Natural killer cell treated with Interleukin-12 subunit alpha and Interleukin-12 subunit beta and Interleukin-15 and Interleukin-18, amount 100 ng/mL, for 72 hours (primary cell): ENCODE data around the gene ZCRB1. TPM values are rescaled to one million over a fixed set of nuclear protein-coding genes. Genes with fewer than 3 reads are reported as not detected.

Experiments
- ATAC-seq, 2 donors: fragments of 150-1000 bp; cut with Tn5 transposase in 1 of 2; sonication (Bioruptor Pico), chemical (Tn5 transposase) in 1 of 2; 2 replicates each; pipeline ENCODE4 v1.10.0; 2021
- DNase-seq: peaks from one replicate; pipeline ENCODE4 v3.0.0; 2022; ENCODE audit warnings: low spot score
- H3K27ac Mint-ChIP-seq, 2 donors: 1 replicate in 1 of 2; 2 replicates in 1 of 2; pipeline ENCODE4 v1.8.0; 2022; ENCODE audit warnings: mixed read lengths in 2 of 2, mild to moderate bottlenecking in 1 of 2, moderate library complexity in 1 of 2
- H3K27me3 Mint-ChIP-seq, 2 donors: 1 replicate in 1 of 2; 2 replicates in 1 of 2; pipeline ENCODE4 v1.8.0; 2022; ENCODE audit warnings: mixed read lengths in 2 of 2
- H3K36me3 Mint-ChIP-seq: one replicate; pipeline ENCODE4 v1.8.0; 2022; ENCODE audit warnings: mixed read lengths
- H3K4me1 Mint-ChIP-seq, 2 donors: 1 replicate in 1 of 2; 2 replicates in 1 of 2; pipeline ENCODE4 v1.8.0; 2022; ENCODE audit warnings: low read depth in 2 of 2, mixed read lengths in 2 of 2, mild to moderate bottlenecking in 1 of 2
- H3K4me3 Mint-ChIP-seq: one replicate; pipeline ENCODE4 v1.8.0; 2022; ENCODE audit warnings: mixed read lengths
- H3K9me3 Mint-ChIP-seq: 2 replicates; pipeline ENCODE4 v1.8.0; 2022; ENCODE audit warnings: mixed read lengths
- total RNA-seq, 2 donors: library from RNA; stranded (reverse); gene quantifications; one replicate each; pipeline ENCODE4 v1.2.3, GENCODE V29; 2022

ZCRB1 gene
- total RNA-seq, 2 donors from 2014 or later = 50.6 to 60.8 TPM

- no peak for DNase-seq
- Mint-ChIP-seq H3K4me1 (peaks cover 0 to 5% of the 10 kb centered on the region in 2 donors), H3K36me3 (peaks cover 4% of the 10 kb centered on the region), H3K27ac (no peak overlapping the region), H3K27me3 (no peaks in the 10 kb centered on the region), H3K9me3 (no peaks in the 10 kb centered on the region), H3K4me3 (no peak overlapping the region)
- ATAC-seq = no peak
Observed at GRCh38 chr12:42309996-42310395, 15.9 kb downstream of the ZCRB1 start.

- Mint-ChIP-seq H3K4me1 (peaks cover 0 to 3% of the 10 kb centered on the region in 2 donors), H3K4me3 (no peak overlapping the region), H3K9me3 (no peaks in the 10 kb centered on the region), H3K27ac (no peak overlapping the region), H3K36me3 (no peaks in the 10 kb centered on the region), H3K27me3 (no peaks in the 10 kb centered on the region)
- DNase-seq = no peak
- ATAC-seq = no peak
Observed at GRCh38 chr12:42308390-42308789, 17.5 kb downstream of the ZCRB1 start.

DNA sequence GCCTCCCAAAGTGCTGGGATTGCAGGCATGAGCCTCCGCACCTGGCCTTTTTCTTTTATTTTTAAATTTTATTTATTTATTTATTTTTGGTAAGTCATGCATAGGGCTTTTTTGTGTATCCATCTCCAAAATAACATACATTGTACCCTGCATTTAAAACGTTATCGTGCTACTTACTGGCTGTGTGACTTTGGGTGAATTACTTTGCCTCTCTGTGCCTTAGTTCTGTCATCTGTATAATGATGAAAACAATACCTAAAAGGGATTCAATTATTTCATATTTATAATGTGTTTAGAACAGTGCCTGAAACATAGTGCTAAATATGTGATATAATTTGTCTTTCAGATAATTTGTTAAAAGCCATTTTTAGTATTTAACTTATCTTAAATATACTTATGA is 19.6 kb downstream of the ZCRB1 start:
- Mint-ChIP-seq H3K4me1 (peaks cover 0 to 3% of the 10 kb centered on the region in 2 donors), H3K4me3 (no peak overlapping the region), H3K36me3 (no peaks in the 10 kb centered on the region), H3K9me3 (no peaks in the 10 kb centered on the region), H3K27me3 (no peaks in the 10 kb centered on the region), H3K27ac (no peak overlapping the region)
- no peak for DNase-seq
- no peak for ATAC-seq

DNA sequence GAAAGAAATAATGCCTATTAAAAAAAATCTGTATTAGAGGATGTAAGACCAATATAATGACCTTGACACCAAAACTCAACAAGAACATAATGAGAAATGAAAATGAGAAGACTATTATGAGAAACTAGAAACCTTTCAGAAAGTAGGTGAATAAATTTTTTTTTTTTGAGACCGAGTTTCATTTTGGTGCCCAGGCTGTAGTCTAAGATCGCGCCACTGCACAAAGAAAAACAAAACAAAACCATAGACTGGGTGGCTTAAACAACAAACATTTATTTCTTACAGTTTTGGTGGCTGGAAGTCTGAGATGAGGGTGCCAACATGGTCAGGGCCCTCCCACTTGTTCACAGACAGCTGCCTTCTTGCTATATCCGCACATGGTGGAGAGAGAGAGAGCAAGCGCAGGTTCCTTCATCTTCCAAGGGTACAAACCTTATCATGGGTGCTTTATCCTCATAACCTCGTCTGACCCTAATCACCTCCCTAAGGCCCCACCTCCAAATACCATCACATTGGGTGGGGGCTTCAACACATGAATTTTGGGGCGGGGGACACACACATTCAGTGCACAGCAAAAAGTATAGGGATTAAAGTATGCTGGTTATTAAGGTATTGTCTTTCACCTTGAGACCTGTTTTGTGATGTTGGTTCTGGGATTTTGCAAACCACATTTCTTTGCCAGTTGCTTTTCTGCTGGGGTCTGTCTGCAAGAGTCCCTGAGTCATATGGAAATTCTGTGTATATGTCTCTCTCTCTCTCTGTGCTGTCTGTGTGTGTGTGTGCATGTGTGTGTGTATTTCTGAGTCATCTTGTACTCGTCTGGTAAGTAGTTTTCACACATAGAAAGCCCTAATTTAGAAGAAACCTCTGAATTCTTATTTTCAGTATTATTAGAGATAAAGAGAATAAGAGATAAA is 26.2 kb downstream of the ZCRB1 start:
- DNase-seq = no peak
- peaks cover 3 to 15% of the 10 kb centered on the region in 2 donors for H3K4me1 Mint-ChIP-seq
- no peaks in the 10 kb centered on the region for H3K36me3 Mint-ChIP-seq
- peak; percentile 73 to 94 for ATAC-seq
- no peaks in the 10 kb centered on the region for H3K9me3 Mint-ChIP-seq
- peak overlapping the region in 1 of 2 donors; percentile 62 for H3K27ac Mint-ChIP-seq
- peak overlapping the region; percentile 47 for H3K4me3 Mint-ChIP-seq
- peaks cover 0 to 2% of the 10 kb centered on the region in 2 donors for H3K27me3 Mint-ChIP-seq

DNA sequence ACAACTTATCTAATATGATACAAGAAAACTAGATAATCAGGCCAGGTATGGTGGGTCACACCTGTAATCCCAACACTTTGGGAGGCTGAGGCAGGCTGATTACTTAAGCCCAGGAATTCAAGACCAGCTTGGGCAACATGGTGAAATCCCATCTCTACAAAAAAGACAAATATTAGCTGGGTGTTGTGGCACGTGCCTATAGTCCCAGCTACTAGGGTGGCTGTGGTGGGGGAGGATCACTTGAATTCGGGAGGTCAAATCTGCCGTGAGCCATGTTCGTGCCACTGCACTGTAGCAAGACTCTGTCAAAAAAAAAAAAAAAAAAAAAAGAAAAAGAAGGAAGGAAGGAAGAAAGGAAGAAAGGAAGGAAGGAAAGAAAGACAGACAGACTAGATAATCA is 27.0 kb downstream of the ZCRB1 start:
- Mint-ChIP-seq H3K36me3 (no peaks in the 10 kb centered on the region), H3K4me3 (peak overlapping the region; percentile 47)
- ATAC-seq = no peak

DNA sequence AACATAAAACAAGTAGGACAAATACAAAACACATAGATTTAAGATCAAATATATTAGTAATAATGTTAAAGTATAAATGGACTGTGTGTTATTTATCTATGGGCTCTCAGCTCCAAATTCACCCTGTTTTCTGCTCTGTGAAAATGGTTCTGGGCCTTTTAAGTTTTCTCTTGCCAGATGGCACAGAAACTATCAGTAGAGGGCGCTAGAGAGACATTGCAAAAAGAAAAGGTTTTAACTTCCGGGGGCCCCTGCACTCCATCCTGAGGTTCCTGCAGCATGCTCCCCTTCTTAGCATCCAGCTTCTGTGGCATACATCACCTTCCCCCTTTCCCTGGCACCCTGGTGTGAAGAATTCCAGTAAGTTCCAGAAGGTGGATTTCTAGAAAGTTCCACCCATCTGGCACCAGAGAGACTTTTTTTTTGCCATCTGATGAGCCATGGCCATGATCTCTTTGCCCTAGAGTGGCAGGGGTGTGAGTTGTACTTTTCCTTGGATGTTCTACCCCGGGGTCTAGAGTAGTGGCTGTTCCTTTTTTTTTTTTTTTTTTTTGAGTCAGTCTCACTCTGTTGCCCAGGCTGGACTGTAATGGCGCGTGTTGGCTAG is 29.3 kb downstream of the ZCRB1 start:
- H3K27me3 Mint-ChIP-seq = peaks cover 0 to 2% of the 10 kb centered on the region in 2 donors
- H3K9me3 Mint-ChIP-seq = no peaks in the 10 kb centered on the region
- DNase-seq (no peak), ATAC-seq (no peak)
- peaks cover 3 to 15% of the 10 kb centered on the region in 2 donors for H3K4me1 Mint-ChIP-seq
- no peak overlapping the region for H3K4me3 Mint-ChIP-seq
- no peaks in the 10 kb centered on the region for H3K36me3 Mint-ChIP-seq
- H3K27ac Mint-ChIP-seq = no peak overlapping the region

More for the DNA sequence above, 27.0 kb downstream of the ZCRB1 start:
- Mint-ChIP-seq H3K27me3 (peaks cover 0 to 2% of the 10 kb centered on the region in 2 donors), H3K4me1 (peaks cover 3 to 15% of the 10 kb centered on the region in 2 donors), H3K9me3 (no peaks in the 10 kb centered on the region), H3K27ac (peak overlapping the region in 1 of 2 donors; percentile 62)
- no peak for DNase-seq

GRCh38 chr12:42291680-42292079 is 34.2 kb downstream of the ZCRB1 start:
- DNase-seq (no peak), ATAC-seq (no peak)
- no peaks in the 10 kb centered on the region for H3K4me1 Mint-ChIP-seq

GRCh38 chr12:42288544-42288943 is 37.4 kb downstream of the ZCRB1 start:
- no peaks in the 10 kb centered on the region for H3K36me3 Mint-ChIP-seq
- no peak for ATAC-seq

More at GRCh38 chr12:42291680-42292079, 34.2 kb downstream of the ZCRB1 start:
- no peaks in the 10 kb centered on the region for H3K36me3 Mint-ChIP-seq
- H3K27me3 Mint-ChIP-seq = peaks cover 10 to 12% of the 10 kb centered on the region in 2 donors
- H3K27ac Mint-ChIP-seq = no peak overlapping the region
- no peak overlapping the region for H3K4me3 Mint-ChIP-seq
- H3K9me3 Mint-ChIP-seq = no peaks in the 10 kb centered on the region

GRCh38 chr12:42286741-42287140 is 39.2 kb downstream of the ZCRB1 start:
- Mint-ChIP-seq H3K27ac (no peak overlapping the region), H3K9me3 (no peaks in the 10 kb centered on the region), H3K36me3 (no peaks in the 10 kb centered on the region), H3K4me1 (peaks cover 3 to 4% of the 10 kb centered on the region in 2 donors), H3K27me3 (peaks cover 10 to 12% of the 10 kb centered on the region in 2 donors), H3K4me3 (no peak overlapping the region)
- ATAC-seq (no peak), DNase-seq (no peak)

More at GRCh38 chr12:42288544-42288943, 37.4 kb downstream of the ZCRB1 start:
- no peaks in the 10 kb centered on the region for H3K9me3 Mint-ChIP-seq
- DNase-seq = no peak
- H3K4me3 Mint-ChIP-seq = no peak overlapping the region
- H3K27ac Mint-ChIP-seq = no peak overlapping the region
- H3K4me1 Mint-ChIP-seq = peaks cover 3 to 4% of the 10 kb centered on the region in 2 donors
- H3K27me3 Mint-ChIP-seq = peaks cover 10 to 12% of the 10 kb centered on the region in 2 donors

DNA sequence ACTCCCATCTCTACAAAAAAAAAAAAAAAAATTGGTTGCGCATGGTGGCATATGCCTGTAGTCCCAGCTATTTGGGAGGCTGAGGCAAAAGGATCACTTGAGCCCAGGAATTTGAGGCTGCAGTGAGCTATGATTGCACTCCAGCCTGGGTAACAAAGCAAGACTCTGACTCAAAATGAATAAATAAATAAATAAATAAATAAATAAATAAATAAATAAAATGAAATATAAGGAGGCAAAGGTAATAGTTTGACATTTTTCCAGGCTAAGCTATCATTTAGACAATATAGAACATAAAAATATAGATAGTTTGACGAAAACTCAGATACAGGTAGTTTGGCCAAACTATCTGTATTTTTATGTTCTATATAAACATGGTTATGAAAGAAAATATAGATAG is 40.5 kb downstream of the ZCRB1 start:
- Mint-ChIP-seq H3K27me3 (peaks cover 10 to 12% of the 10 kb centered on the region in 2 donors), H3K4me3 (no peak overlapping the region), H3K9me3 (no peaks in the 10 kb centered on the region), H3K36me3 (no peaks in the 10 kb centered on the region), H3K27ac (no peak overlapping the region), H3K4me1 (peaks cover 3 to 4% of the 10 kb centered on the region in 2 donors)
- ATAC-seq = no peak
- no peak for DNase-seq

GRCh38 chr12:42284876-42285275 is 41.0 kb downstream of the ZCRB1 start:
- no peaks in the 10 kb centered on the region for H3K36me3 Mint-ChIP-seq
- DNase-seq = no peak
- peaks cover 3 to 4% of the 10 kb centered on the region in 2 donors for H3K4me1 Mint-ChIP-seq
- no peak overlapping the region for H3K27ac Mint-ChIP-seq
- no peaks in the 10 kb centered on the region for H3K9me3 Mint-ChIP-seq
- no peak for ATAC-seq
- H3K27me3 Mint-ChIP-seq = peaks cover 10 to 12% of the 10 kb centered on the region in 2 donors
- H3K4me3 Mint-ChIP-seq = no peak overlapping the region

DNA sequence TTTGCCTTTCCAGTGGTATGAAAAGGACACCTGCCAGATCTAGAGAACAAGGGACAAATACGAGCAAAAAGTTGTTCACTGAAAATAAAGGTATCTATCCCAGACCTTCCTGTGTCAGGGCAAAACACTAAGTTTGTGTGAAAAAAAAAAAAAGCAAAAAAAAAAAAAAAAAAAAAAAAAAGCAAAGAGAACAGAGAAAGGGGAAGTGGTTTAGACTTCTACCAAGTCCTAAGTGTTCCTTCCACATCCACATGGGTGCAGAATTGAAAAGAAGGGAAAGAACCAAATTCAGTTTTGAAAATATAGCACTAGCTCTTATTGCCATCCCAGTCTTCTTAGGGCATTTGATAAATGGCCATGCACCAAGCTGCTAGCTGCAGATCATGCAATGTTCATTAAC is 41.7 kb downstream of the ZCRB1 start:
- Mint-ChIP-seq H3K27ac (no peak overlapping the region), H3K36me3 (no peaks in the 10 kb centered on the region), H3K9me3 (no peaks in the 10 kb centered on the region), H3K4me3 (no peak overlapping the region), H3K27me3 (peaks cover 10 to 12% of the 10 kb centered on the region in 2 donors), H3K4me1 (peaks cover 3 to 4% of the 10 kb centered on the region in 2 donors)
- DNase-seq (no peak), ATAC-seq (no peak)

GRCh38 chr12:42283739-42284138 is 42.2 kb downstream of the ZCRB1 start:
- H3K9me3 Mint-ChIP-seq = no peaks in the 10 kb centered on the region
- peaks cover 3 to 4% of the 10 kb centered on the region in 2 donors for H3K4me1 Mint-ChIP-seq
- H3K4me3 Mint-ChIP-seq = no peak overlapping the region
- H3K27ac Mint-ChIP-seq = no peak overlapping the region
- H3K27me3 Mint-ChIP-seq = peaks cover 10 to 12% of the 10 kb centered on the region in 2 donors
- DNase-seq (no peak), ATAC-seq (no peak)
- no peaks in the 10 kb centered on the region for H3K36me3 Mint-ChIP-seq

- Mint-ChIP-seq H3K27me3 (peaks cover 0 to 5% of the 10 kb centered on the region in 2 donors), H3K27ac (no peak overlapping the region), H3K9me3 (no peaks in the 10 kb centered on the region), H3K4me3 (no peak overlapping the region), H3K36me3 (no peaks in the 10 kb centered on the region), H3K4me1 (peaks cover 3 to 4% of the 10 kb centered on the region in 2 donors)
- no peak for DNase-seq
- no peak for ATAC-seq
Observed at GRCh38 chr12:42282294-42282693, 43.6 kb downstream of the ZCRB1 start.
